Measurements from ENCODE around the gene GPS2.

The GPS2 gene

DNA sequence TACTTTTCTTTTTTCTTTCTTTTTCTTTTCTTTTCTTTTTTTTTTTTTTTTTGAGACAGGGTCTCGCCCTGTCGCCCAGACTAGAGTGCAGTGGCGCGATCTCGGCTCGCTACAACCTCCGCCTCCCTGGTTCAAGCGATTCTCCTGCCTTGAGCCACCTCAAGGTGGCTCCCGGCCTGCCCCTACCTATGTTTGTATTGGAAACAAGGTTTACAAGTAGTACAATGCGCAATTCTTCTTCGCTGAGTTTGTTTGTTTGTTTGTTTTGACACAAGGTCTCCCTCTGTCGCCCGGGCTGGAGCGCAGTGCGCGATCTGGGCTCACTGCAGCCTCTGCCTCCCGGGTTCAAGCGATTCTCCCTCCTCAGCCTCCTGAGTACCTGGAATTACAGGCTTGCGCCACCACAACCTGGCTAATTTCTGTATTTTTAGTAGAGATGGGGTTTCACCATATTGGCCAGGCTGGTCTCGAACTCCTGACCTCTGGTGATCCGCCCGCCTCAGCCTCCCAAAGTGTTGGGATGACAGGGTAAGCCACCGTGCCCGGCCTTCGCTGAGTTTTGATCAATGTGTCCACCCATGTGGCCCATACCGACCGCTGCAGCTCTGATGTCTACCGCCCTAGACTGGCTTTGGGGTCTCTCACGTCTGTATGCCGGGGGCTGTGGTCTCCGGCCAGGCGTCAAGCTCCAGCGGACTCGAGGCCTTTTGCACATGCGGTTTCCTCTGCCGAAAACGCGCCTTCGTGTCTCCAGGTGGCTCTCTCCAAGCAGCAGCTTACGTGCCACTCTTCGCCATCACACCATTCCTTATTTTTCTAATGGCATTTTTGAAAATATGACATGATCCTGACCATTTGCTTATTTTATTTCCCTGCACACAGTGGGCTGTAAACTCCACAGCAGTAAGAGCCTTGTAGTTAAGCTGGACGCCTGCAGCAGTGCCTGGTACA is 19.7 kb downstream of the GPS2 start:
- Mint-ChIP-seq H3K27ac (no peak overlapping the region), H3K27me3 (peaks cover 30% of the 10 kb centered on the region), H3K36me3 (ENCODE audit: low read depth) (no peaks in the 10 kb centered on the region), H3K4me1 (peaks cover 23% of the 10 kb centered on the region), H3K4me3 (peak overlapping the region; percentile 55), H3K9me3 (no peaks in the 10 kb centered on the region)
- DNase-seq (no peak), ATAC-seq (no peak)

DNA sequence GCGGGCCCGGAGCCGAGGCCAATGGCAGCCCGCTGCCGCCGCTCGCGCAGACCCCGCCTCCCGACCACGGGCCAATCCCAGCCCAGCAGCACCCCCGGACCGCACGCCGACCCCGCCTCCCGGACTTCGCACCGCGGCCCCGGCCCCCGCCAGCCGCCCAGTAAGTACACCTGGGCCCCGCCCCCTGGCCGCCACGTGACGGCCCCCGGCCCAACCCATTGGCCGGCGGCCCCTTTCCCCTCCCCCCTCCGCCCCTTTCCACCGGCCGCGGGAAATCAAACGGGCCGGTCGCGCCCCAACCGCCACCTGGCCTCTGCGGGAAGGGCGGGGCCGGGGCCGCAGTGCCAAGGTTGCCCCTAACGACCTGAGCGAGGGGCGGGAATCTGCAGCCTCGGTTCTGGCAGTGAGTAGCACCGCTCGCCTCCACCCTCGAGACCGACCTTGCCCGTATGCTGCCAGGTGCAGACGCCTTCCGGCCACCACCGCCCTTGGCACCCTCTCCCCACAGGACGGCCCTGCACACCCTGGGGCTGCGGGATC is 20.5 kb downstream of the GPS2 start, which contains the start of gene YBX2:
Gene YBX2, minus strand, starts transcription at position 26 of the 540 bp plus-strand sequence. CDS start 139 bp downstream, outside the sequence.
- Mint-ChIP-seq H3K36me3 (ENCODE audit: low read depth) (no peaks in the 10 kb centered on the region), H3K9me3 (no peaks in the 10 kb centered on the region), H3K27ac (no peak within 1 kb of the TSS), H3K4me1 (peaks cover 23% of the 10 kb centered on the region), H3K4me3 (peak within 1 kb of the TSS; percentile 55), H3K27me3 (peaks cover 29% of the 10 kb centered on the region)
- ATAC-seq (peak; percentile 77), DNase-seq (peak; percentile 79)

GRCh38 chr17:7293816-7294613 is 21.1 kb downstream of the GPS2 start:
- Mint-ChIP-seq H3K27ac (no peak overlapping the region), H3K9me3 (no peaks in the 10 kb centered on the region), H3K4me3 (no peak overlapping the region), H3K27me3 (peaks cover 29% of the 10 kb centered on the region), H3K36me3 (ENCODE audit: low read depth) (no peaks in the 10 kb centered on the region), H3K4me1 (peaks cover 23% of the 10 kb centered on the region)
- DNase-seq = no peak
- no peak for ATAC-seq

- ATAC-seq (no peak), DNase-seq (no peak)
- H3K27me3 Mint-ChIP-seq = peaks cover 31% of the 10 kb centered on the region
- peaks cover 23% of the 10 kb centered on the region for H3K4me1 Mint-ChIP-seq
- no peaks in the 10 kb centered on the region for H3K9me3 Mint-ChIP-seq
- no peak overlapping the region for H3K4me3 Mint-ChIP-seq
- no peak overlapping the region for H3K27ac Mint-ChIP-seq
- H3K36me3 Mint-ChIP-seq (ENCODE audit: low read depth) = no peaks in the 10 kb centered on the region
Observed at GRCh38 chr17:7293159-7293558, 22.0 kb downstream of the GPS2 start.

DNA sequence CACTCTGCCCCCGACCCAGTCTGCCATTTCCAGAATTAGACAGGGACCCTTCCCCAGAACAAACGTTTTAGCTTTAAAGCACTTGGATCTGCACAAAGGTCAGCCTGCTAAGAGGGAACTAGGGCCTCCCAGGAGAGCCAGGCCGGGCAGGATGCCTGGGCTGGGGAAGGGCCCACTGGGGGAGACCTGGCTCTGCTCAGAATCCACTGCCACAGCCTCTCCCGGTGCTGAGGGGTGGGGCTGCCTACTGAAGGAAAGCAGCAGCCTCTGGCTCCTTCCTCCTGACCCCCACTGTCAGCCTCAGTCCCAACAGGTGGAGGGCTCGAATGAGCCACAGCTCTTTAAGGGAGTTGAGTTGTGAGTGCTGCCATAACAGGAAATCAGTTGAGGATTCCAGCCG is 22.4 kb downstream of the GPS2 start:
- Mint-ChIP-seq H3K36me3 (ENCODE audit: low read depth) (no peaks in the 10 kb centered on the region), H3K27me3 (peaks cover 31% of the 10 kb centered on the region), H3K27ac (no peak overlapping the region), H3K4me1 (peaks cover 23% of the 10 kb centered on the region), H3K4me3 (no peak overlapping the region), H3K9me3 (no peaks in the 10 kb centered on the region)
- ATAC-seq (no peak), DNase-seq (no peak)

DNA sequence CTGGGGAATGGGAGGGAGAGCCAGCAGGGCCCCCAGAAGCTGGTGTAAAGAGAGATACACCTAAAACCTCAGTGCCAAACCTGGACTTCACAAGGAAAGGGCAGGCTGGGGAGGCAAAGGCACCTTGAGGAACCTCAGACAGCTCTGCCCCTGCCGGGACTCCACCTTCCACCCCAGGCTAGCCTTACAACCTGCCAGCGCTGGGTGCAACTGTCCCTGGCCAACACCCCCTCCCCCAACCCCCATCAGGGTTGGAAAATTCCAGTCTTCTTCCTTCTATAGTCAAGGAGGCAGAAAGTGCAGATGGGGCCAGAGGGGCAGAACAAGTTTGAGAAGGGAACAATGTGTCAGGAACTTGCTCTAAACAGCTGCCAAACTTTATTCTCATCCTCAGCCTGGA is 23.0 kb downstream of the GPS2 start:
- no peak overlapping the region for H3K27ac Mint-ChIP-seq
- DNase-seq = no peak
- peaks cover 23% of the 10 kb centered on the region for H3K4me1 Mint-ChIP-seq
- no peak for ATAC-seq
- no peak overlapping the region for H3K4me3 Mint-ChIP-seq
- H3K36me3 Mint-ChIP-seq (ENCODE audit: low read depth) = no peaks in the 10 kb centered on the region
- H3K27me3 Mint-ChIP-seq = peaks cover 31% of the 10 kb centered on the region
- no peaks in the 10 kb centered on the region for H3K9me3 Mint-ChIP-seq

- Mint-ChIP-seq H3K4me3 (no peak overlapping the region), H3K27me3 (peaks cover 22% of the 10 kb centered on the region), H3K27ac (no peak overlapping the region), H3K4me1 (peaks cover 13% of the 10 kb centered on the region), H3K36me3 (ENCODE audit: low read depth) (no peaks in the 10 kb centered on the region), H3K9me3 (no peaks in the 10 kb centered on the region)
- DNase-seq = no peak
- ATAC-seq = no peak
Observed at GRCh38 chr17:7290685-7291084, 24.5 kb downstream of the GPS2 start.

DNA sequence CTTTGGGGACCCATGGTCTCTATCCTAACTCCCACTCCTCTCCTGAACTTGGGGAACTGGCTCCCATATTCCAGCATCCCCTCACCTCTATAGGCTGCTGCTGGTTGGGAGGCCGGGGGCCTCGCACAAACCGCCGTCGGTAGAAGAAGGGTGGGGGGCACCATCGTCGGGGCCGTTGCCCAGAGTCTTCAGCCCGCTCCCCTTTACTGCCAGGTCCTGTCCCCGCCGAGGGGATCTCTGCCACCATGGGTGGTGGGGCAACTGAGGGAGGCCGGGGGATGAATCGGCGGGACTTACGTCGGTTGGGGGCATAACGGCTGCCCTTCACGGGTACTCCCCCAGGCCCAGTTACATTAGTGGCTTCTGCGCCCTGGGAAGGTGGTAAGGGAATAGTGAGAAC is 25.0 kb downstream of the GPS2 start:
- no peak overlapping the region for H3K4me3 Mint-ChIP-seq
- no peaks in the 10 kb centered on the region for H3K9me3 Mint-ChIP-seq

DNA sequence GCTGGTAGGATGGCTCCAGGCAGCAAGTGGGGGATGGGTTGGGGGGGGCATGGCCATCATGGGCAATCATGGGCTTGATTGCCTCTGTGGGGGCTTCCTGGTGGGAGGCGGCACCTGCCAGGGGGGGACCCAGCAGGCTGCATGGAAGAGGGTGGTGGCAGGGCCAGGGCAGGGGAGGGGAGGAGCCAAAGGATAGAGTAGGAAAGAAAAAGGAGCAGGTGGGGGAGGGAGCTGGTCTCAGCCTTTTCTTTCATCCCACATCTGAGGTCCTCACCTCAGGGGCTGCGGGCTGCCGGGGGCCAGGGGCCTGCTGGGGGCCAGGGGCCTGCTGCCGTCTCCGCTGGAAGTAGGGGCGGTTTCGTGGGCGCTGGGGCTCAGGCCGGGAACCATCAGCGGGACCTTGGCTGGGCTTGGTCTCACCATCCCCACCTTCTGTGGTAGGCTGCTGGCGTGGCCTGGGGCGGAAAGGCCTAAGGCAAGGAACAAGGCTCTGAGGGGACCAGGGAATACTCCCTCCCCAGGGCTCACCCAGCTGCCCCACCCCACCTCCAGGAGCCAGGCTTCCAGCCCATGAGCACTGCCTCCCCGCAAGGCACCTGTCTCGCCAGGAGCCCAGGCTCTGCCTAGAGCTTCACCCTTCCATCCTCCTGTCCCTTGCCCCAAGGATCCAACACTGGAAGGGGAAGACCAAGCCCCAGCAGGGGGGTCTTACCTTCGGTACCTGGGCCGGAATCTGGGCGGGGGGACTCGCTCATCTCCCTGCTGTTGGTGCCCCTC is 25.7 kb downstream of the GPS2 start:
- Mint-ChIP-seq H3K36me3 (ENCODE audit: low read depth) (no peaks in the 10 kb centered on the region), H3K27ac (no peak overlapping the region), H3K4me3 (no peak overlapping the region), H3K27me3 (peaks cover 14% of the 10 kb centered on the region), H3K9me3 (no peaks in the 10 kb centered on the region), H3K4me1 (peaks cover 4% of the 10 kb centered on the region)
- no peak for ATAC-seq
- DNase-seq = no peak

More for the DNA sequence above, 25.0 kb downstream of the GPS2 start:
- Mint-ChIP-seq H3K27me3 (peaks cover 17% of the 10 kb centered on the region), H3K4me1 (peaks cover 8% of the 10 kb centered on the region), H3K36me3 (ENCODE audit: low read depth) (no peaks in the 10 kb centered on the region), H3K27ac (no peak overlapping the region)
- DNase-seq = no peak
- ATAC-seq = no peak

- DNase-seq = no peak
- Mint-ChIP-seq H3K9me3 (no peaks in the 10 kb centered on the region), H3K4me1 (peaks cover 16% of the 10 kb centered on the region), H3K27ac (no peak overlapping the region), H3K4me3 (no peak overlapping the region), H3K36me3 (ENCODE audit: low read depth) (no peaks in the 10 kb centered on the region), H3K27me3 (peaks cover 19% of the 10 kb centered on the region)
- ATAC-seq = no peak
Observed at GRCh38 chr17:7285679-7286078, 29.5 kb downstream of the GPS2 start.

DNA sequence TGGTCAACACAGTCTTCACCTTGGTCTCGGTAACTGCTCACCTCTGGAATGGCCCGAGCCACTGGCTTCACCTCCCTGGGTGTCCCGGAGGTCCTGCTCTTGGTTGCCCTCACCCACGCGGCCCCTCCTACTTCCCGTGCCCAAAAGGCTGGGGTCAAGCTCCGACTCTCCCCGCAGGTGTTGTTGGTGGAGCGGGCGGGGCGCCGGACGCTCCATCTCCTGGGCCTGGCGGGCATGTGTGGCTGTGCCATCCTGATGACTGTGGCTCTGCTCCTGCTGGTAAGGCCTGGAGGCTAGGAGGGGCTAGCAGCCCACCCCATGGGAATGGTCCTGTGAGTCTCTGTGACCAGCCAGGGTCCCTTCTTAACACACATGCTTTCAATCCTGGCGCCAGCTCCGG is 30.2 kb downstream of the GPS2 start:
- DNase-seq (no peak), ATAC-seq (no peak)
- H3K4me1 Mint-ChIP-seq = peaks cover 18% of the 10 kb centered on the region
- peaks cover 19% of the 10 kb centered on the region for H3K27me3 Mint-ChIP-seq
- no peaks in the 10 kb centered on the region for H3K9me3 Mint-ChIP-seq
- H3K36me3 Mint-ChIP-seq (ENCODE audit: low read depth) = no peaks in the 10 kb centered on the region
- no peak overlapping the region for H3K4me3 Mint-ChIP-seq
- no peak overlapping the region for H3K27ac Mint-ChIP-seq

GRCh38 chr17:7283471-7284216 is 31.5 kb downstream of the GPS2 start:
- ATAC-seq (no peak), DNase-seq (no peak)
- Mint-ChIP-seq H3K4me1 (peaks cover 18% of the 10 kb centered on the region), H3K27ac (no peak overlapping the region), H3K4me3 (no peak overlapping the region), H3K9me3 (no peaks in the 10 kb centered on the region), H3K36me3 (ENCODE audit: low read depth) (no peaks in the 10 kb centered on the region), H3K27me3 (peaks cover 19% of the 10 kb centered on the region)

DNA sequence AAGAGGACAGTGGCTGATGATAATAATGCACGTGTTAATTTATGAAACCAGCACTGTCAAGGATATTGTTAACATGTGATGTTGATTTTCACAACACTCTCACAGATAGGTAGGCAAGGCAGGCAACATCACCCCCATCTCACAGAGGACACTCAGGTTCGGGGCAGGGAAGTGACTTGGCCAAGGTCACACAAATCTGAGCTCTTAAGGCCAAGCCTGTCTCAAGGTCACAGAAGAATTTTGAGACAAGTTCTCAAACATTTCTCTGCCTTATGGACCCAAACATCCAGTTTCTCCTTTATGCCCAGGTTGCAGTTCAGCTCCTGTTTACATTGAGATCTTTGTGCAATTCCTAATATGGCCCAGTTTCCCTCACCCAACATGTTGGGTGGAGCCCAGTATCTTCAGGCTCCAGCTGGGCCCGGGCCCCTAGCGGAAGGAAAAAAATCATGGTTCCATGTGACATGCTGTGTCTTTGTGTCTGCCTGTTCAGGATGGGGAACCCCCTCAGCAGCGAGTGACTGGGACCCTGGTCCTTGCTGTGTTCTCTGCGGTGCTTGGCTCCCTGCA is 32.3 kb downstream of the GPS2 start:
- DNase-seq = peak; percentile 19
- Mint-ChIP-seq H3K4me1 (peaks cover 18% of the 10 kb centered on the region), H3K27me3 (peaks cover 17% of the 10 kb centered on the region), H3K27ac (no peak overlapping the region), H3K4me3 (peak overlapping the region; percentile 42), H3K9me3 (no peaks in the 10 kb centered on the region), H3K36me3 (ENCODE audit: low read depth) (no peaks in the 10 kb centered on the region)
- no peak for ATAC-seq

Measured in activated naive CD8-positive, alpha-beta T cell treated with anti-CD3 and anti-CD28 coated beads, Interleukin-2, amount 50 U/mL, for 24 hours (primary cell).